OCI-M2 (cell line): Measurements from ENCODE around the gene MCRIP1.

Experiments used
- DNase-seq: peaks from one replicate; lab custom pipeline; 2025; ENCODE audit not compliant: unreplicated experiment; lab: John Stamatoyannopoulos, UW

The MCRIP1 gene

DNA sequence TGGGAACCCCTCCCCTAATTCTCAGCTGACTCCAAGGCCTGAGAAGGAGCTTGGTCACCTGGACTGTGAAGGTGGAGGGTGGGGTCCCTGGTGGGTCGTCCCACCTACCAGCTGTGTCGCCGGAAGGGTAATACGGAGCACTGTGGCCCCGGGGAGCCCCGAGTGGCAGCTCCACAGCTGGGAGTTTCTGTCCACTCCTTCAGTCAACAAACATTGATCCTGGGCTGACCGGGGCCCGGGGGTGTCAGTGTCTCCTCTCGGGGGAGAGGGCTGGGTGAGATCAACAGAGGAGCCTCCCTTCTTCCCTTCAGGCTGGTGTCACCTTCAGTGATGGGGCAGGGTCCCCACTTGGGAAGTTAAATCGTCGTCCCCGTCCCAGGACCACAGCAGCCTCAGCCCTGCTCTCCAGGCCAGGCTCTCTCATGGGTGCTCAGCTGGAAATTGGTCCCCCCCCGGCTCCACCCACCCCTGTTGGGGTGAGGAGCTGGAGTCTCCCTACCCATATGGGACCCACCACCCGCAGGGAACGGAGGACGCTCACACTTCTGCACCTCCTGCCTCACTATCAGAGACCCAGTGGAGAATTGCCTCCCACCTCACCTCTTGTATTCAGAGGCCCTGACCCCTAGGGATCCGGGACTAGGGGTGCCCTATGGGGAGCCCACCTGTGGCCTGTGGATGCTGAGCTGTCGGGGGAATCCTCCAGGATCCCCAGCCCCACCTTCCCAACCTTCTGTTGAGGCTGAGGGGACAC is 27.2 kb downstream of the MCRIP1 start:
- DNase-seq: no peak

DNA sequence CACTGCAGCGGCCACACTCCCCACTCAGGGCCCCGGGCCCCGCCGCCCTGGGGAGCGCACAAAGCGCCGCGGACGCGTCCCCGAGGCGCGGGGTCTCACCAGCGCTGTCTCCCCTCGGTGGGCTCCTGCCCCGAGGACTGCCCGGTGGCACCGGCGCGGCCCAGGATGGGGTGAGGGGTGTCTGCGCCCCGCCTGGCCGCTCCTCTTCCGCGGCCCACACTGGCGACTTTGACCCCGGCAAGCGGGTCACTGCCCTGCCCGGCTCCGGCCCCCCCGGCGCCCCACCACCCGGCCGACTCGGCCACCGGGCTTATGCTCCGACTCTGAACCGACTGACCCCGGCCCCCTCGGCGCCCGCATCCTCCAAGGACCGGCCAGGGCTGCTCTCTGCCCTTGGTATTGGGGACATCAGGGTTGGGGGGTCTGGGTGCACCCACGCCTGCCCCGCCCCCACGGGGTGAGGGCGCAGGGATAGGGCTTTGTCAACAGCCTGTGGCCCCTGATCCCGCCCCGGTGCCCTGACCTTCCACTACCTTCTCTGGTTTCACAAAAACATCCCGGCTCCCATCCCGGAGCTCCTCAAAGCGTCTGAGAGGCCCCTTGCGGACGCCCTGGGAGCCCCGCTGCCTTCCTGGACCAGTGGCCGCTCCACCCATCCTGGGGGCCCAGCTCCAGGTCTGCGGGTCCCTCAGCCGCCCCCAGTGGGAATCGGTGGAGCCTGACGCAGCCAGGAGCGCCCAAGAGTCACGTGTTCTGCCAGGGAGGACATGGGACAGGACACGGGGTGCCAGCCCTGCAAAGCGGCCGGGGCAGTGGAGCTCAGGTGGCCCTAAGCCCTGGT is 28.3 kb downstream of the MCRIP1 start:
- no peak for DNase-seq

DNA sequence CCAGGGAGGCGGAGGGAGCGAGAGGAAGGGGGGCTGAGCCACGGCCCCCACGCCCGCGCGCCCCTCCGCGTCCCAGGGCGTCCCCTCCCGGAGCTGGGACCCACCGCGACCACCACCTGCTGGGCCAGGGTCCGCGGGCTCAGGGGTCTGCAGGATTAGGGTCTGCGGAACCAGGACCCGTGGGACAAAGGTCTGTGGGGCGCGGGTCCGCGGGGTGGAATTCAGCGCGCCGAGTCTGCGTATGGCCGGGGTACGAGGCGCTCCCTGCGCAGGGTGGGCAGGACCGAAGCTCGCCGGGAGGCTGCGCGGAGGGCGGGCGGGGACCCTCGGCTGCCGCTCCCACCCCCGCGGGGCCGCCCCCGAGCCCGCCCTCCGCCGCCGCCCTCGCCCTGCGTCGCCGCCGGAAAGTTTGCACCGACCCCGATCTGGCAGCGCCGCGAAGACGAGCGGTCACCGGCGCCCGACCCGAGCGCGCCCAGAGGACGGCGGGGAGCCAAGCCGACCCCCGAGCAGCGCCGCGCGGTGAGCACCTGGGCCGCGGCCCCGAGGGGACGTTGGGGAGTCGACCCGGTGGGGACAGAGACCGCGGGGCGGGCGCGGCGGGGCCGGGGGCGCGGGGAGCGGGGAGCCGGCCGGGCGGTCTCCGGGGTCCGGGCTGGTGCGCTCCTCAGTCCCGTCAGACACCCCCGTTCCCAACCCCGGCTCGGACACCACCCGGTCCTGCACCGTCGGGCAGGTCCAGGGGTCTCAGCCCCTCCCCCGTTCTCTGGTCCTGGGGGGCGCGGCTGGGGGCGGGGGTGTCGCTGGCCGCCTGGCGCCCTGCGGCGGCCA is 29.1 kb downstream of the MCRIP1 start, which contains the start of gene GCGR:
TSS of gene GCGR (plus strand) at position 423 of the 831 bp plus-strand sequence. CDS start 4,869 bp downstream, outside the sequence.
- no peak for DNase-seq

DNA sequence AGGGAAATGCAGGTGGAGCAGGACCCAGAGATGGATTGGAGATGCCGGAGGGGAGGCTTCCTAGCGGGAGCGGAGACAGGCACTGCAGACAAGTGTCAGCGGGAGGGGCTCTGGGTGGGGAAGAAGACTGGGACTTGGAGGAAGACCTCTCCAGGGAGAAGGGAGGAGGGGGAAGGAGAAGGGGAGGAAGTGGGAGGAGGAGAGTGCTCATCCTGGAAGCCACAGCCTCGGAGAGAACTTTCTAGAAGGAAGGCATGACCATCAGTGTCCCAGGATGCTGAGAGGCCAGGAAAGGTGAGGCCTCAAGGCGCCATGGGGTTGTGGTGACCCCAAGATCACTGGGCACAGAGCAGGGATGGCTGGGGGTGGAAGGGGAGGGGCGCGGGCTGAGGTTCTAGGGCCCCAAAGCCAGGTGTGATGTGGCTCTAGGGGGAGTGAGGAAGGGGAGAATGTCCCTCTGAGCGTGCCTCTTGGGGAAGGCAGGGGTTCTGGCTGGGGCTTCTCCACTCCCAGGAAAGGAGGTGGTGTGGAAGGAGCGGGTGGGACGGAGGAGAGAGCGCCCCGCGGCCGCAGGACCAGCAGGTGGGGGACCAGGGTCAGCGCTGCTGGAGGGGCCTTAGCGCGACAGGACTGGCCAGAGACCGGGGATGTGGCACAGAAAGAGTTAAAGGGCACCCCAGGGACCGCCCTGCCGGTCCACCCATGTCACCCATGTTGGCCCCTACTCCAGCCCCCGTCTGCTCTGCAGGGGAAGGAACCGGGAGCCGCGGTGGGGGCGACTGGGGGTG is 30.0 kb downstream of the MCRIP1 start:
- no peak for DNase-seq

DNA sequence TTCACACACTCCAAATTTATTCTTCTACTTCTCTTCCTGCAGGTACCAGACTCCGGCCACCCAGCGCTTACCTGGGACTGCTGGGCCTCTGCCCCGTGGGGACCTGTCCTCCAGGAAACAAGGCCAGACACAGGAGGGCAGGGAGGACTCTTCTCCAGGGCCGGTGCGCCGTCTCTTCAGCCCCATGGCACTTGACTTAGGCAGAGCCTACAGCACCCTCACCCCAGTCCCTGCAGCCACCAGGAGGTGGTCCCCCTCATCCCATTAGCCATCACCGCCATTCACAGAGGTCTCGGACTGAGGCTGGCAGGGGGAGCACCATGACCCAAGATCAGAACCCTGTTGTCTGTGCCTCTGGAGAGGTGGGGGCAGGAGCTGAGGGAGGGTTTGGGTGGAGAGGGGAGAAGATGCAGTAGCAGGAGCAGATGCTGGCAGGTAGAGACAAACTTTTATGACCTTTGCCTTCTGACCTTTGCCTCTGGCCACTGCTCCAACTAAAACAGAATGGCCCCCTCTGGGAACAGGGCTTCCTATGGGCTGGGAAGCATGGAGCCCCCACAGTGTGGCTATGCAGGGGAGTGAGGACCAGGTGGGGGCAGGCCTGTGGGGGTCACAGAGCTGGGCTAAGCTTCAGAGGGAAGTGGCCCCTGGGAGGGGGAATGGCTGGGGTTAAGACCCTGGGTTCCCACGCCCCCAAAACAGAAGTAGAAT is 30.9 kb downstream of the MCRIP1 start:
- no peak for DNase-seq

DNA sequence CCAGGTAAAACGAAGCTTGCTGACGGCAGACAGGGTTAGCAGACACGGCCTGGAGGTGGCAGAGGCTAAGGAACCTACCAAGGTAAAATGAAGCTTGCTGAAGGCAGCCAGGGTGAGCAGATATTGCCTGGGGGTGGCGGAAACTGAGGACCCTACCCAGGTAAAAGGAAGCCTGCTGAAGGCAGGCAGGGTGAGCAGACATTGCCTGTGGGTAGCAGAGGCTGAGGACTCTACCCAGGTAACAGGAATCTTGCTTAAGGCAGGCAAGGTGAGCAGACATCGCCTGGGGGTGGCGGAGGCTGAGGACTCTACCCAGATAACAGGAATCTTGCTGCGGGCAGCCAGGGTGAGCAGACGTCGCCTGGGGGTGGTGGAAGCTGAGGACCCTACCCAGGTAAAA is 31.8 kb downstream of the MCRIP1 start:
- DNase-seq: no peak

DNA sequence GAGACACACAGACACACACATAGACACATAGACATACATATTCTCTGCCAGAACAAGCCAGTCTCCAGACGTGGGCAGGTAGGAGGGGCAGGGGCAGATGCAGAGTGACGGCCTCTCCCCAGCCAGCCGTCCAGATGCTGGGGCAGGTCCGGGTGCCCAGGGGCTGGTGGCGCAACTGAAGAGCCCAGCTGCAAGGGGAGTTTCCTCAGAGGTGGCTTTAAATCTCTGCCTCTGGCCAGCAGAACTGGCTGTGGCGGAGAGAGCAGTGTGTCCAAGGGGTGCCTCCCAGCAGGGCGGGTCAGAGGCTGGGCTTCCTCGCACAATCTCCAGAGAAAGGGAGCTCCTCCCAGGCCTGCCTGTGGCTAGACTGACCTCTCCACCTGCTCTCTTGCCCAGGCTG is 38.6 kb downstream of the MCRIP1 start:
- no peak for DNase-seq

DNA sequence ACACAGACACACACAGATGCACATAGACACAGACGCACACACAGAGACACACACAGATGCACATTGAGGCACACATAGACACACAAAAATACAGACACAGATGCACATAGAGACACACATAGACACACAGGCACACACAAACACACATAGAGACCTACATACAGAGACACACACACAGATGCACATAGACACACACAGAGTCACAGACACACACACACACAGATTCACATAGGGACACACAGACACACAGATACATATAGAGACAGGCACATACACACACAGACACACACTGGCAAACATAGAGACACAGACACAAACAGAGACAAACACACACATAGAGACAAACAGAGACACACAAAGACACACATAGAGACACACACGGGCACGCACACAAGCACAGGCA is 39.0 kb downstream of the MCRIP1 start:
- no peak for DNase-seq

DNA sequence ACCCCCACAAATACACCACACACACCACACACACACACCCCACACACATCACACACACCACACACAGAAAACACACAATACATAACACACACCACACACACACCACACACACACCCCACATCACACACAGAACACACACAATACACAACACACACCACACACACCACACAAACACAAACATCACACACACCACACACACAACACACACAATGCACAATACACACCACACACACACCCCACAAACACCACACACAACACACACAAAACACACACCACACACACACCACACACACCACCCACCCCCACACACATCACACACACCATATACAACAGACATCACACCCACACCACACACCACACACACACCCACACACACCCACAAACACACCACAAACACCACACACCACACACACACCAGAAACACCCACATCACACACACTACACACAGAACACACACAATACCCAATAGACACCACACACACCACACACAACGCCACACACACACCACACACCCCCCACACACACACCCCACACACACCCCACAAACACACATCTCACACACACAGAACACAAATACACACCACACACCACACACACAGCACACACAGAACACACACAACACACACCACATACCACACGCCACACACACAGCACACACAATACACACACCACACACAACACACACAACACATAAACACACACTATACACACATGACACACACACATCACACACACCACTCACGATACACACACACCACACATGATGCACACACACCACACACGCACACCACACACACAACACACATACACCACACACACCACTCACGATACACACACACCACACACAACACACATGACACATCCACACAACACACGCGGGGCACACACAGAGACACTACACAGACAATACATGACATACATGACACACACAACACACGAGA is 40.1 kb downstream of the MCRIP1 start:
- DNase-seq: no peak
